PFSK-1 (cell line): ENCODE results near the gene DCAF12.

Source experiments
- POLR2AphosphoS5 ChIP-seq: IDR thresholded peaks from 2 replicates; pipeline ENCODE4 v1.6.1; 2012; ENCODE audit warnings: low read depth, mild to moderate bottlenecking, control low read depth, low read length, moderate library complexity
- REST ChIP-seq, 2 experiments: IDR thresholded peaks; 2 replicates each; pipeline versions ENCODE4 v1.6.1 to v1.8.0; 2011 to 2012; ENCODE audit warnings: low read depth in 2 of 2, low read length in 2 of 2, control low read depth in 1 of 2, inconsistent platforms in 1 of 2, mild to moderate bottlenecking in 1 of 2, moderate library complexity in 1 of 2; ENCODE audit not compliant: insufficient read depth in 1 of 2
- SIN3A ChIP-seq: IDR thresholded peaks from 2 replicates; pipeline ENCODE4 v1.6.1; 2012; ENCODE audit warnings: mild to moderate bottlenecking, low read length, moderate library complexity, borderline replicate concordance; ENCODE audit not compliant: insufficient read depth
- TAF1 ChIP-seq: IDR thresholded peaks from 2 replicates; pipeline ENCODE4 v1.6.1; 2012; ENCODE audit warnings: low read length, control low read depth, borderline replicate concordance; ENCODE audit not compliant: insufficient read depth

GRCh38 chr9:34114436-34114835 is 12.1 kb downstream of the DCAF12 start:
- TF ChIP-seq POLR2AphosphoS5: no peak
- no peak for TF ChIP-seq SIN3A
- no peak for TF ChIP-seq TAF1
- no peak for TF ChIP-seq REST (IDR thresholded peaks at IDR 0.05; ENCODE audit: insufficient read depth in 1 of 2, low read depth in 2 of 2, low read length in 2 of 2)
